D721Med (cell line): Measurements from ENCODE around the gene PLEKHA3.
A peak's percentile ranks its signal among the peaks of the same experiment; 100 is the strongest.

ENCODE experiments used
- DNase-seq: peaks from one replicate; pipeline ENCODE4 v3.0.0; 2011; ENCODE audit warnings: low spot score; ENCODE audit not compliant: insufficient read length
- FAIRE-seq: peaks from 2 replicates; lab custom pipeline; 2011; peaks lifted over from hg19 to GRCh38; lab: Jason Lieb, UNC
- CTCF ChIP-seq: IDR thresholded peaks from 2 replicates; pipeline ENCODE4 v1.5.1; 2012; ENCODE audit warnings: mild to moderate bottlenecking, control low read depth; ENCODE audit not compliant: insufficient read depth; ENCODE audit errors: missing control alignments

PLEKHA3 gene

GRCh38 chr2:178473373-178473772, 6.9 kb upstream of the PLEKHA3 start:
- no peak for FAIRE-seq
- no peak for DNase-seq
- no peak for TF ChIP-seq CTCF

GRCh38 chr2:178473931-178474330, 6.3 kb upstream of the PLEKHA3 start:
- no peak for TF ChIP-seq CTCF
- no peak for DNase-seq
- FAIRE-seq, result no peak

DNA sequence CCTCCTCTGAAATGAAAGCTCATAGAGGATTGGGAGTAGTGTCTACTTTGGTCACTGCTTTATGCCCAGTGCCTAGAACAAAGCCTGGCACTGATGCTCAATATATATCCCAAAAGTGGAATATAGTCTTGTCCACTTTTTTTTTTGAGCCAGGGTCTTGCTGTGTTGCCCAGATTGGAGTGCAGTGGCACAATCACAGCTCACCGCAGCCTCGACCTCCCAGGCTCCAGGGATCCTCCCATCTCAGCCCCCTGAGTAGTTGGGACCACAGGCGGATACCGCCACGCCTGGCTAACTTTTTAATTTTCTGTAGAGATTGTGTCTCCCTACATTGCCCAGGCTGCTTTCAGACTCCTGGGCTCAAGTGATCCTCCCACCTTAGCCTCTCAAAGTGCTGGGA, 5.7 kb upstream of the PLEKHA3 start:
- FAIRE-seq, result no peak
- no peak for TF ChIP-seq CTCF

GRCh38 chr2:178476477-178476876, 3.8 kb upstream of the PLEKHA3 start:
- FAIRE-seq, result no peak
- no peak for DNase-seq
- TF ChIP-seq CTCF, result no peak

More for the DNA sequence above, 5.7 kb upstream of the PLEKHA3 start:
- DNase-seq, result no peak

GRCh38 chr2:178477443-178478129, 2.7 kb upstream of the PLEKHA3 start:
- DNase-seq (no peak), FAIRE-seq (no peak)
- TF ChIP-seq CTCF, result no peak

DNA sequence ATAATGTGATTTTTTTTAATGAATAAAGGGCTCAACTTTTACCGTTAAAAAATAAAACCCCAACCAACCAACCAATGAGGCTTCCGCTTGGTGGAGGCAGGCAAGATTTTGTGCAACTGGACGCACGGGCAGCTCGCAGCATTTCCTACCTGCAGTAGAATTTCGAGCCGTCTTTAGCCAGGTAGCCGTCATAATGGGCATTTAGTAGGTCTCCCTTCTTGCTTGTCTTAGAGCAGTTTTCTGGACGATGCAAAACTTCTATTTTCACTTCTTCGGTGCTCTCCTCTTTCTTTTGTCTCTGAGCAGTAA, 2.2 kb upstream of the PLEKHA3 start:
- TF ChIP-seq CTCF, result no peak
- no peak for FAIRE-seq
- no peak for DNase-seq

DNA sequence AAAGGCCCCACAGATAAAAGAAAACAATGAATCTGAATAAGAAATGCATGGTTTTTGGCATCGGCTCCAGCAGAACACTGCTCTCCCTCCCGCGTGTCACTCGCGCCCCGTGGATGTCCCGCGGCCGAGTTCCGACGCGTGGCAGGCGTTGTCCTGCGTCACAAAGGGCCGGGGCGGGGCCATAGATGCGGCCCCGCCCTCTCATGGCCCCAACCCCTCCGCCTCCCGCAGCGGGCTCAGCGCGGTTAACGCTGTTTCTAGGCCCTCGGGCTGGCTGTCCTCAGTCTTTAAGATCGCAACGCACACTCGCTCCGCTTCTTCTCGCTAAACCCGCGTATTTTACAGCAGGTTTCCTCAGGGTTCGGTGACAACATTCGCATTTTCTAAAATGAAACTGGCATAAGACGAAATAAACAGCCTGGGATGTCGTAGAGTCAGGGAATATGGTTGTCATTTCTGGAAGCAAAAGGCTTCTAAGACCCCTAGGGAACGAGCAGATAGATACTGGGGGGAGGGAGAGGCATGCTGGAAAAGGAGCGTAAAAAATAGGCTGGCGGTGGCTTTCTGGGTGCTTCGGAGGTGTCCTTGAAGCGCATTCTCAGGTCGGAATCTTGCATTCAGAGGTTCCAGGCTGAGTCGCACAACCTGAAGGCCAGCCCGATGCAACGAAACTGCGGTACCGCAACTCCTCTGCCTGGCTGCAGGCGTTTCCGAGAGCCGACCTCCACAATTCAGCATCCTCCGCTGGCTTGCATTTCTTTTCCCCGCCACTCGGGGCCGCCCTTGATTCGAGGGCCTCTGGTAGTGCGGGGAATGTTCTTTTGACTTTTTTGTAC, 1.6 kb upstream of the PLEKHA3 start, which contains the start of gene FKBP7:
TSS of gene FKBP7 (minus strand) at position 162 of the 836 bp plus-strand sequence. CDS start at position 61, 101 bp downstream.
- DNase-seq (peak; percentile 46), FAIRE-seq (no peak)
- TF ChIP-seq CTCF, result peak; percentile 61
